DMS53 treated with DMSO at 0.1 percent for 48 hours (cell line): ENCODE measurements around the gene SBK1.

Experiments
- DNase-seq: peaks from one replicate; lab custom pipeline; 2025; ENCODE audit not compliant: unreplicated experiment; lab: John Stamatoyannopoulos, UW

The SBK1 gene

DNA sequence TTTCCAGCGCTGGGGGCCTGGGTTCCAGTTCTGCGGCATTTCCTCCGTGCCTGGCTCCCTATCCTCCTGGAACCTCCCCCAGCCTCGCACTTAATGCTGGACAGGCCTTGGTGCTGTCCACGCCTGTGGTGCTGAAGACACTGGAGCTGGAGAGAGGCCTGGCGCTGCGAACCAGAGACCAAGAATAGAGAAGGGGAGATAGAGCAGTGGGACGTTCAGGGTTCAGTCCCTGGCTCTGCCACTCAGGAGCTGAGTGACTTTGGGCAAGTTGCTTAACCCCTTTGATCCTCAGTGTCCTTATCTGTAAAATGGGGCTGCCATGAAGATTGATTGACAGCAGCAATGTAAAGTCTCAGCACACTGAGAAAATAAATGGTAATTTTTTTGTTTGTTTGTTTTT lies 11.9 kb downstream of the SBK1 start:
- DNase-seq: no peak

DNA sequence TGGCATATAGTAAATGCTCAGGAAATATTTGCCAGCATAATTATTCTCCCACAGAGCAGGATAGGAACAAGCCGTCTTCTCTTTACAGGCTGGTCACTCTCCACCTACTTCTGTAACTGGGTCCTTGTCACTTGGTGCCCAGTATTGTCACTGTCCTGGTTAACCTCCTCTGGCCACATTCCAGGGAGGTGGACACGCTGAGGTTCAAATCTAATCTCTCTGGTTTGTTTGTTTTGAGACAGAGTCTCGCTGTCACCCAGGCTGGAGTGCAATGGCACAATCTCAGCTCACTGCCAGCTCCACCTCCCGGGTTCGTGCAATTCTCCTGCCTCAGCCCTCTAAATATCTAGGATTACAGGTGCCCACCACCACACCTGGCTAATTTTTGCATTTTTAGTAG lies 15.6 kb downstream of the SBK1 start:
- DNase-seq: no peak

DNA sequence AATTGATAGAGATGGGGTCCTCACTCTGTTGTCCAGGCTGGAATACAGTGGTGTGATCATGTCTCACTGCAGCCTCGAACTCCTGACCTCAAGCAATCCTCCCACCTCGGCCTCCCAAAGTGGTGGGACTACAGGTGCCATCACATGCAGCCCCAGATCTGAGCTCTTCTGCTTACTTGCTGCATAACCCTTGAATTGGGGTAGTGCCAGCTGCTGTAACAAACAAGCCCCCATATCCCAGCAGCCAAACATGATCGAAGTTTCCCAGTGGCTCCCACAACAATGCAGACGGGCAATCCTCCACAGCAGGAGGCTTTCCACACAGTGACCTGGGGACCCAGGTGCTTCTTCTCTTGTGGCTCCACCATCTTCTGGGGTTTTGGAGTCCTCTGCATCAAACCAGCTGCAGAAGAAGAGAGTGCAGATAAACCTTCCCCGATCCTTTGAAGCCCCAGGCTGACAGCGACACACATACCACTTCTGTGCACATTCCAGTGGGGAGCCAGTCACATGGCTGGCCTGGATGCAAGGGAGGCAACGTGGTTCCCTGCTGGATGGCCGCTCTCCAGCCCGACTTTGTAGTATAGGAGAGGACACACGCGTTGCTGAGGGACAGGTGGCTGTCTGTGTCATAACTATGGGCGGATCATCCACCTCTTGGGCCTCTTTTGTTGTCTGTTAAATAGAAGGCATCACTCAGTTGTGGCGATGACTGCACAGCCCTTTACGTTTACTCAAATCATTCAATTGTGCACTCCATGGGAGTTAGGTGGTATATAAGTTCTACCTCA lies 16.7 kb downstream of the SBK1 start:
- no peak for DNase-seq

DNA sequence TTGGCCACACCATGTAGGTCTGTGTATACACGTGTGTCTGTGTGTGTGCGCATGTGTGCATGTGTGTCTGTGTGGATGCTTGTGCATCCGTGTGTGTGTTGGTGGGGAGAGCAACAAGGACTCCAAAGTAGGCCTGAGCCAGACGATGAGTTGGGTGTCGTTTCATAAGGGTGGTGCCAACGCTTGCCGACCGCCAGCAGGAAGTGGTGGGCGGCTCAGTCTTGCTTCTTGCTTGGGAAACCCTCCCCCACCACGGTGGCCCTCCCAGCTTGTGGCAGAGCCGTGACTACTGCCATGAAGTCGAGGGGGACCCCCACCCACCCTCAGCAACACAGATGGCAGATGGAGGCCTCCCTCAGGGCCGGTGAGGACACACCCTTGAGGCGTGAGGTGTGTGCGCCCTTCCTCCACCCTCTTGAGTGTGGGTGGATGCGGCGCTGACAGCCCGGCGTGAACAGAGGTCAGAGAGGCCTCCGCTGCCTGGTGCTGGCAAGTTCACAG lies 17.5 kb downstream of the SBK1 start:
- no peak for DNase-seq

DNA sequence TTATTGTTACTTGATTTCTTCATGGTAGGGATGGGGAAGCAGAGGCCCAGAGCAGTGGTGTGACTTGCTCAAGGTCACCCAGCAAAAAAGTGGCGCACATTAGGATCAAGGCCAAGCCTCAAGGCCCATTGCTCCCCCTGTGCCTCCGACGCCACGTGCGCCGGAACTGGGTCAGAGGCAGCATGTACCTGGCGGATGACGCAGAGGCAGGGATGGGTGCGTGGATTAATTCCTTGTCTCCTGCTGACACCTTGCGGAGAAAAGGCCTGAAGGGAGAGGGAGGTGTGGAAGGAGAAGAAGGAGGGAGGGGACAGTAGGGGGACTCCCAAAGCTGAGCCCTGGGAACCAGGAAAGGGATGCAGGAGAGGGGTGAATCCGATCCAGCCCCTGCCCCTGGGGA lies 18.5 kb downstream of the SBK1 start:
- no peak for DNase-seq

DNA sequence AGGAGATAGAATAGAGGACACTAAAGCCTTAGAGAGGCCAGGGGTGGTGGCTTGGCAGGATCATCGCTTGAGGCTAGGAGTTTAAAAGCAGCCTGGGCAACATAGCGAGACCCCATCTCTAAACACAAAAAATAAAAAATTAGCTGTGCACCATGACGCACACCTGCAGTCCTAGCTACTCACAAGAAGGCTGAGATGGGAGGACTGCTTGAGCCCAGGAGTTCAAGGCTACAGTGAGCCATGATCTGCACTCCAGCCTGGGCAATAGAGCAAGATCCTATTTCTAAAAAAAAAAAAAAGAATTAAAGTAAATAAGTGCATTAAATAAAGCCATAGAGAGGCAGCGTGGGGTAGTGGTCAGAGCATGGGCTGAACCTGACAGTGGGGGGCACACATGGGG lies 19.1 kb downstream of the SBK1 start:
- DNase-seq: no peak

DNA sequence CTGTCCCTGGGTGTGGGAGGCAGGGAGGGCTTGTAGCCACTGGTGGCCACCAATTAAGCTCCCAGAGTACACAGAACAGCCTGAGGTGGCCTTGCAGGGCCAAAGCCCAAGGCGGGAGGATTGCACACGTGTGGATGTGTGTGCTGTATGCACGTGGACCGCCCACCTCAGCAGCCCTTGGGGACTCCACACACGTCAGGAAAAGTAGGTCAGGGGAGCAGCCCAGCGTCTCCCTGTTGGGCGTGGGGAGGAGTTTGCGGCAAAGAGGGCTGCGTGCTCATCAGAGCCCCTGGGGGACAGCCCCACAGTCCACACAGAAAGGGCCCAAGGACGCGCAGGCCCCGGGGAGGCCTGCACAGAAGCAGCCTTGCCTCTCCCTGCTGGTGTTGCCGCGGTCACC lies 19.6 kb downstream of the SBK1 start:
- DNase-seq: no peak

DNA sequence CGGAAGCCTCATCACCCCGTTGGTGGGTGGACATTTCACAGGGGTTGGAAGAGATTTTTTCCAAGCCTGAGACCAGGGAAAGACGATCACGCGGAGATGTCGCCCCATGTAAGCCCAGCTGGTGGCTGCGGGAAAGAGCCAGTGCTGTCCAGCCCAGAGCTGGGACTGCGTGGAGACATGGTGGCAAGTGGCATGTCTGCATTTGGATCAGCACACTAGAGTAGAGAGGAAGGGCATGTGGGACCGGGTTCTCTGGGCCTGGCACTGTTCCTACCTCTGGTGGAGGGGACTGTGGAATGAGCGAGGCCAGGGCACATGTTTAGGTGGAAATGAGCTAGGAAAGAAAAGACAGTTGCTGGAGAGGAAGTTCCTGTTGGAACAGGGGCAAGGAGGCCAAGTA lies 20.0 kb downstream of the SBK1 start:
- DNase-seq: no peak

DNA sequence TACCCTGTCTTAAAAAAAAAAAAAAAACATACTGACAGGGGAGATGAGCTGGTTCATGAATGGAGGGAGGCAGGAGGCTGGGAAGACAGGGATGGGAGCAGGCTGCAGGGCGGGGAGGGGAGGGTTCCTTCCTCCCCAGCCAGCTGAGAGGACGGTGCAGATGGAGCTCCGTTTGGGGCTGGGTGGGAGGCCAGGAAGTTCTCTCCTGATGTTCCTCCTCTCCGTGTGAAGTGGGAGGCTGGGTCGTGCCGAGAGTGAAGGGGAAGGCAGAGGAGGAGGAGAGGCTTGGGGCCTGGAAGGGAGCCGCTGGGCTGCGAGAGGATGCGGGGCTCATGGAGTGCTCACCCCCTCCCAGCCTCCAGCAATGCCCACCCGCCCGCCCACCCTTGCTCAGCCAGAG lies 21.3 kb downstream of the SBK1 start:
- DNase-seq: no peak

DNA sequence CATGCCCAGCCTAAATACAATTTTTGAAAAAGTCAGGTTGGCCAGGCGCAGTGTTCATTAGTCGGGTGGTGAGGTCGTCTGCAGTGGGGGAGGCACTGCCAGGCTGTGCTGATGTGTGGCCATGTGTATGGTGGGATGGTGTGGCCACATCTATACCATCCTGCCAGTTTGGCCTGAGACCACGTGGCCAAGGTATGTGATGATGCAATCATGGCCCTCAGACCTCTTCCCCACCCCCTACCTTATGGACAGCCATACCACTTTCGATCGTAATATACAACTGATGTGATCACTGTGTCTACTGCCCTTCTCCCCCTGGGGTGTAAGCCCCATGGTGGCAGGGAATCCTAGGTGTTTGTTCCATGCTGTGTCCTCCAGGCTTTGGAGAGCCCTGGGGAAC lies 23.7 kb downstream of the SBK1 start:
- no peak for DNase-seq

DNA sequence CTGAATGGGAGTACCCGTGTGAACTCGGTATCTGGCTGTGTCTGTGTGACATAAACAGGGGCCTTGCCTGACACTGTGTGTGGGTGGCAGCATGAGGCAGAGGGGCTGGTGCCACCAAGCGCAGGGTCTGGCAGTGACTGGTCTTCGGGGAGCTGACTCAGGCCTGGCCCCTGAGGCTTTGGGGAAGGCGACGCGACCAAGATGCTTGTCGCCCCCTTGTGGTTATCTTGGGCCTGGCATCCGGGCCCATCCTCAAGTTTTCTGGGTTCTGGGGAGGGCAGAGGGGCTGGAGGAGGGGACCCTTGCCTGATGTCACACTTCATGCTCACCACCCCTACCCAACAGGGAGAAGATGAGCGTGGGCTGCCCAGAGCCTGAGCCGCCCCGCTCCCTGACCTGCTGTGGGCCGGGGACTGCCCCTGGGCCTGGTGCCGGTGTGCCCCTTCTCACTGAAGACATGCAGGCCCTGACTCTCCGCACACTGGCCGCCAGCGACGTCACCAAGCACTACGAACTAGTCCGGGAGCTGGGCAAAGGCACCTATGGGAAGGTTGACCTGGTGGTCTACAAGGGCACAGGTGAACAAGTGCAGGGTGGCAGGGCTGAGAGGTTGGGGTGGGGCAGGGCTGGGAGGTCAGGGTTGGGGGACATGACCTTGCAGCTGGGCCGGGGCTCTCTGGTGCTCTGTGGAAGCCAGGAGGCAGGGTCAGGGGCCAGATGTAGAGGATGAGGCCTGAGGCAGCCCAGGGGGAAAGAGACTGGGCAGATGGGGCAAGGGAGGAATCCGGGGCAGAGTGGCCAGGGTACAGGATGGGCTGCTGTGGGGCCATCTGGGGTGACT lies 24.9 kb downstream of the SBK1 start:
- DNase-seq: no peak

DNA sequence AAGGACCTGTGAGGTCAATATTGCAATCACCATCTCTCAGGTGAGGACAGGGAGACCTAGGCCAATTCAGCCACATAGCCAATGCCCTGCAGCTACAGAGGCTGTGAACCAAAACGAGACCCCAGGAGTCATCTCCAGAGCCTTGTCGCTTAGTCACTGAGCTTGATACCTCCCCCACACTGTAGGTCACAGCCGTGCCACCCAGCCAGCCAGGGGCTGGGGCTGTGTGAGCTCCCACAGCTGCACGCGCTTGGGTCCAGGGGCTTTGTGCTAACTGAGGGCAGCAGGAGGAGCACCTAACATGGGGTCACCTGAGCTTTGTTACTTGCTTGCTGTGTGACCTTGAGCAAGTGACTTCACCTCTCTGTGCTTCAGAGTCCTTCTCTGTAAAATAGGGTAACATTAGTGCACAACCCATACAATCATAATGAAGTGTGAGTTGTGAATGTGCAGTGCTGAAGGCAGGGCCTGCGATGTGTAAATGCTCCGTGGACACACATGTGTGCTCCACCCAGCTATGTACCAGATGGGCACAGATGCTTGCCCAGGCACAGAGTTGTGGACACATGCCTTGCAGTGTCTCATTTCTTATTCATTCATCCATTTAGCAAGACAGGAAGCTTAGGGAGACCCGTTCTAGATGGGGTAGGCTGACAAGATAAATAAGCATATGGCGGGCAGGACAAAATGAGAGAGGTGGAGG lies 25.9 kb downstream of the SBK1 start:
- no peak for DNase-seq

DNA sequence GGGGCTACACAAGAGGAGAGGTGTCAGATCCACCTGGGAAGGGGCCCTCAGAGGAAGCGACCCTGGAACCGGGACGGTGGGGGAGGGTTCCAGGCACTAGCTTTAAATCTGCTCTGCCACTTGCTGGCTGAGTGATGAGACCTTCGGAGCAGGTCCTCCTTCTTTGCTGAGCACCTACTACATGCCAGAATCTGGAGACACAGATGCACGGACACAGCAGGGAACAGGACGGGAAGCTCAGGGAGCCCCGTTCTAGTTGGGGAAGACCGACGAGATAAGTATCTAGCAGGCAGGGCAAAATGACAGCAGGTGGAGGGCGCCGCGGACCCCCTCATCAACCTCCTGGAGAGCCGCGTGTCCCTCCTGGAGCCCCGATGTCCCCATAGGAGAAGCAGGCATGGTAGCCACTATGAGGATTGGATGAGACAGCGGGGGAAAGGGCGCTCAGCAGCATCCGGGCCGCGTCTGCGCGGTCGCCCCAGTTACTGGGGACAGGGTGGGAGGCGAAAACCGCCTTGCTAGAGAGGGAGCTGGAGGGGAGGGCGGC lies 27.2 kb downstream of the SBK1 start:
- DNase-seq: no peak

DNA sequence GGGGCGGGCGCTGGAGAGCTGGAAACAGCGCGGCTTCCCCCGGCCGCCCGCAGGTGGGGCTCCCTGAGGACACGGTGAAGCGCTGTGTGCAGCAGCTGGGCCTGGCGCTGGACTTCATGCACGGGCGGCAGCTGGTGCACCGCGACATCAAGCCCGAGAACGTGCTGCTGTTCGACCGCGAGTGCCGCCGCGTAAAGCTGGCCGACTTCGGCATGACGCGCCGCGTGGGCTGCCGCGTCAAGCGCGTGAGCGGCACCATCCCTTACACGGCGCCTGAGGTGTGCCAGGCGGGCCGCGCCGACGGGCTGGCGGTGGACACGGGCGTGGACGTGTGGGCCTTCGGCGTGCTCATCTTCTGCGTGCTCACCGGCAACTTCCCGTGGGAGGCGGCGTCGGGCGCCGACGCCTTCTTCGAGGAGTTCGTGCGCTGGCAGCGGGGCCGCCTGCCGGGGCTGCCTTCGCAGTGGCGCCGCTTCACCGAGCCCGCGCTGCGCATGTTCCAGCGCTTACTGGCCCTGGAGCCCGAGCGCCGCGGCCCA lies 27.8 kb downstream of the SBK1 start:
- no peak for DNase-seq

DNA sequence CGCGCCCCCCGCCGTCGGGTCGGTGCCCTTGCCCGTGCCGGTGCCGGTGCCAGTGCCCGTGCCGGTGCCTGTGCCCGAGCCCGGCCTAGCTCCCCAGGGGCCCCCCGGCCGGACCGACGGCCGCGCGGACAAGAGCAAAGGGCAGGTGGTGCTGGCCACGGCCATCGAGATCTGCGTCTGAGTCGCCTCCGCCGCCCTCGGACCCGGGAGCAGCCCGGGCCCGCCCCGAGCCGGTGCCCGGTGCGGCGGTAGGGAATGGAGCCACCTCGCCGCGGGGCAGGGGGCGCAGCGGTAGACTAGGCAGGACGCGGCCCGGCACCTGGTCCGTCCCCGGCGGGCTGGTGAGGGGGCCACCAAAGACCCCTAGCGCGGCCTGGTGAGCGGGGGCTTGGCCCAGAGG lies 28.4 kb downstream of the SBK1 start:
- no peak for DNase-seq

DNA sequence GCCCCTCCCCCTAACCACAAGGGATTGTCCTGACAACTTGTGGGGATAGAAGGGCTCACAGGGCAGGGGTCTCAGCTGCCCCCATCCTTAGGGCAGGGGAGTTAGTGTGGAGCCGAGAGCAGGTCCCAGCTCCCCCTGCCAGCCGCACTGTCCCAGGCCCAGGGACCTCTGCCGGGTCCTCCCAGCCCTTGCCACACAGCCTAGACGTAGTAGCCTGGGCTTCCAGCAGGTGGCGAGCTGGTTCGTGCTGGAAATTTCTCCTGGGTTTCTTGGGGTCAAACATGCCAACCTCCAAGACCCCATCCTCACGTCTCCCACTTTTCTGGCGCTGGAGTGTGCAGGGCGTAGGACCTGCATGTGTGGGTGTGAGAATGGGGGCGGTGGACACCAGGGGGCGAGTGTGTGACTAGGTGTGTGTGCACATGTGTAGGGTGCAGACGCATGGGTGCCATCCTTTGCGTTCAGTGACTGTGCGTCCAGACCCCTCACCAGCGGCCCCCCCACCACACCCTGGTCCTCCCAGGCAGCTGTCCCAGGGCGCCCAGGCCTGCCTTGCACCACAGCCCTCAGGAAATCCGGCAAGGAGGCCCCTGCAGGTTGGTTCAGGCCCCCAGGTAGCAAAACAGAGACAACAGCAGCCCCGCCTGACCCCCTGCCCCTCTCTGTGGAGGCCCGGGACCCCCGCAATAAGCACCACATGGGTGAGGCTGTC lies 29.5 kb downstream of the SBK1 start:
- no peak for DNase-seq

DNA sequence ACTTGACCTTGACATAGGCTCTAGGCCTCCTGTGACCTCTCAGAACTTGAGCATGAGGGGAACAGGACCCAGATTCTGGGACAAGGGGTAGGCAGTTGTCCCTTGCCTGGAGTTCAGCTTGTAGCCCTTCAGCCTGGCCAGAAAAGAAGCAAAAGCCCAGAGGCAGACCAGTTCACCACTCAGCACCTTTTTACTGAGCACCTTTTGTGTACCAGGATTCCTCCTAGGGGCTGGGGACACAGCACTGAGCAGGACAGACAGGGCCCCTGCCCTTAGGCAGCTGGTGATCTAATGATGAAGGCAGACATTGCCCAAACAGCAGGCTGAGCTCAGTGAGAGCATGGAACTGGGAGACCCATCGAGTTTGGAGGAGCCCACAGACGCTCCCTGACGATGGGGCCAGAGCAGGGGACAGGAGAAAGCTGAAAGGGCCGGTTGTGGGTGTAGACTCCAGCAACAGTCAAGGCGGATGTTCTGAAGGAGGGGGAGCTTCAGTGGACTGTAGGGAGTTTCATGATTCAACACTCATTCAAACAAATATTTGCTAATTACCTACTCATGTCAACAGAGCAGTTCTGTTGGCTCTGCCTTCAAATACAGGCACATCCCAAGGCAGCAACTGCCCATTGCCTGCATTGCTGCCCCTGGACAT lies 32.0 kb downstream of the SBK1 start:
- DNase-seq: peak; percentile 87

DNA sequence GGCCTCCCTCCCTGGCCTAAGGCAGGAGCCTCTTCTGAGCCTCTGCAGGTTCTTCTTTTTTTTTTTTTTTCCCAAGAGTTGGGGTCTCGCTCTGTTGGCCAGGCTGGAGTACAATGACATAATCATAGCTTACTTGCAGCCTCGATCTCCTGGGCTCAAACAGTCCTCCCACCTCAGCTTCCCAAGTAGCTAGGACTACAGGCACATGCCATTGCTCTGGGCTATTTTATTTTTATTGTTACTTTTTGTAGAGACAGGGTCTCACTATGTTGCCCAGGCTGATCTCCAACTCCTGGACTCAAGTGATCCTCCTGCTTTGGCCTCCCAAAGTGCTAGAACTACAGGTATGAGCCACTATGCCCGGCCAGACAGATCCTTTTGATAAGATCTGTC lies 32.6 kb downstream of the SBK1 start:
- no peak for DNase-seq

DNA sequence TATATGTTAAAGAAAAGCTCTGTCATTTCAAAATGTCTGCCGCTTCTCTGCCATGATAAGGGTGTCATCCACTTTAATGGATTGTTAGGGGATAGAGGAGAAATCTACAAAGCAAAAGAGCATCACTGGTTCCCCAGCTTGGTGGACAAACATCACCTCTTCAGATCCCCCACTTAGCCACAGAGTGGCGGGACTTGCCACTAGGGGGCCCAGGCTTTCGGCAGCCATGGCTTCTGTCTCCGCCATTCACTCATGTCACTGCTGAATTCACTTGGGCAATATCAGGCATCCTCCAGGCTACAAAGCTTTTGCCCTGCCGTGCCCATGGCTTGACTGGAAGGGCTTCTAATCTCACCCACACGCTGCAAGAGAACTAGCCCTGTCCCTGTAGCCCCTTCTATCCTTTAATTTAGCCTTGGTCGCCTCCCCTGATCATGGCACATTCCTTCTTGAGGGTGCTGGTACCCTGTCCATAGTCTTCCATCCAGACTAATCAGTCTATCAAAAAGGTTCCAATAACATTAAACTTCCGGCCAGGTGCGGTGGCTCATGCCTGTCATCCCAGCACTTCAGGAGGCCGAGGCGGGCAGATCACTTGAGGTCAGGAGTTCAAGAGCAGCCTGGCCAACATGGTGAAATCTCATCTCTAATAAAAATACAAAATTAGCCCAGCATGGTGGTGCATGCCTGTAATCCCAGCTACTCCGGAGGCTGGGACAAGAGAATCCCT lies 34.7 kb downstream of the SBK1 start:
- DNase-seq: no peak
